Activated CD8-positive, alpha-beta memory T cell treated with anti-CD3 and anti-CD28 coated beads for 36 hours (primary cell): ENCODE data around the gene BAIAP2. TPM values are rescaled to one million over a fixed set of nuclear protein-coding genes. Genes with fewer than 3 reads are reported as not detected.
"Not testable (repeated sequence)": the region's sequence is repeated elsewhere in the genome, so short reads cannot be mapped to it uniquely, and the experiment has no call there.

ENCODE experiments used
- CTCF ChIA-PET: fragments of 350-600 bp; sonication (Branson Sonifier 250); formaldehyde crosslinking; loops from one replicate; lab custom pipeline; 2021; ENCODE audit warnings: antibody characterized with exemption; lab: Charles Lee
- POLR2A ChIA-PET: fragments of 350-600 bp; sonication (Branson Sonifier 250); formaldehyde crosslinking; loops from one replicate; lab custom pipeline; 2021; ENCODE audit warnings: antibody characterized with exemption; lab: Charles Lee
- total RNA-seq, 2 experiments: library from RNA; stranded (reverse); gene quantifications; one replicate each; pipeline ENCODE4 v1.2.3, GENCODE V29; 2021

The BAIAP2 gene
- total RNA-seq, 2 experiments from 2014 or later = 5.8 to 6.3 TPM

DNA sequence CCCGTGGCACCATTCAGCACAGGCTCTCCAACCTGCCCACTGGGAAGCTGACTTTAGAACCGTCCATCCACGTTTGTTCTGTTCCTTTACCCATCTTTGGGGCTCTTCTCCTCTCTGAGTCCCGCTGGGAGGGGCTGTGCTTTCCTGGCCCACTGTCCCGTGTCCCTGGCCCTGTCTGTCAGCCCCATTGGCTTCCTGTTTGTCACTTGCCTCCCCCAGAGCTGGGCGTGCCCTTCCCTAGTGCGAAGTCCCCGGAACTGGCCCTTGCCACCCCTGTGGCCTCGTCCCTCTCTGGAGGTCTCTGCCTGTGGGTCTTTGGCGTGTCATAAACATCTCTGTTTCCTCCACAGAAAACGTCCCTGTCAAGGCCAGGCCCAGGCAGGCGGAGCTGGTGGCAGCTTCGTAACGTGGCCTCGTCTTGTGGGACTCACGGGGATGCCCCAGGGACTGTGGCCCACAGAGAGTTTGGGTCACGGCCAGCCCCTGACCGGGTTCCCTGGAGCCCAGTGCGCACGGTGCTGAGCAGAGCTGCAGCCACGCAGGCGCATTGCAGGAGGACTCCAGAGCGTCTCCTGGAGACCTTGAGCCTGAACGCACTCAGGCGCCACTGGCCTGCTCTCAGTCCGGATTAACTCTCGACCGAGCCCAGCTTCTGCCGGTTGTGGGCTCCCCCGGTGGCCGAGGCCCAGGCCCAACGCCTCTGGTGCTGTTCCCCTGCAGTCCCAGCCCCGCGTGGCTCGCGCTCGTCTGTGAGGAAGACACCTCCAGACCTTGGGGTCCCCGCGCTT, 36.0 kb upstream of the BAIAP2 start:
- CTCF ChIA-PET = no interaction called here

DNA sequence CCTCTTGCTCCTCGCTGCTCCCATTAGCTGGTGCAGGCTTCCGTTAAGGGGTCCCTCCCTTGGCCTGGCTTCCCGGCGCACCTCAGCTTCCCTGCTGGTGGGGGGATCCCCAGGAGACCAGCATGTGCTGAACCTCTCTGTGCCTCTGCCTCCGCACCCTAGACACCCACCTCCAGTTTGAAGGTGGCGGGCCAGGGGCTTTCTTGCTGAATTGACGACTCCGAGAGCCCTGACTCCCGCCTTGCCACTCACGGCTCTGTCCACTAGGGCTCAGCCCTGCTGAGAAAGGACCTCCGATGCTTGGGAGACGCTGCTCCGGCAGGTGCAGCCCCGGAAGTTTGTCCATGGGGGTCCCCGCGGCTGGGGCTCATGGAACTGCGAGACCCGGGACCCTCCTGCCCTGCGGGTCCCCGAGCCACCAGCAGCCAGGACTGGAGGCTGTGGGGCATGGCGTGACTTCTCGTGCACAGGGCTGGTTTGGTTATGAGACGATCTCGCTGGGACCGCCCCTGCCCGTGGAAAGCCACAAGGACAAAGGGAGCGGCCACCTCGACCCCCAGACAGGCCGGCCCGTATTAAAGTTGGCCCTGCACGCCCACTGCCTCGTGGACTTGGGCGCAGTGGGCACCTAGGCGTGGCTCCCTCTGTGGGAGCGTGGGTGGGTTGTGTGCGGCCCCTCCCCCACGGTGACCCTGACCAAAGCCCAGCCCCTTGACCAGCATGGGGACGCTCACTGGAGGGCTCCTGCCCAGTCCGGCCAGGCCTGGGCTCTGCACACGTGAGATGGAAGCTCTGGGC, 35.2 kb upstream of the BAIAP2 start:
- POLR2A ChIA-PET = no interaction called here

More for the DNA sequence above, 36.0 kb upstream of the BAIAP2 start:
- POLR2A ChIA-PET = no interaction called here

DNA sequence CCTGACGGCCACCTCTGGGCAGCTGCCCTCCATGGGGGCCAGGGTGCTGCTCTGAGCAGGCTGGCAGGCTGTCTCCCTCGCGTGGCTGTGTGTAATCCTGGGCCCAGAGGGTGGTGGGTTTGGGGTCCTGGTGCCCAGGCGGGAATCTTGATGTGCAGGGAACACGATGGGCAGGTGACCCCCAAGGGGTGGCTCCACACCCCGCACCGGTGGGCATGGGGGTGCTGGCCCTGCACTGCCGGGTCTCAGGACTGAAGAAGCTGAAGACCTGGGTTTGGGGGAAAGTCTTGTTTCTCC, 34.7 kb upstream of the BAIAP2 start:
- CTCF ChIA-PET = no interaction called here
- POLR2A ChIA-PET = no interaction called here

More for the DNA sequence above, 35.2 kb upstream of the BAIAP2 start:
- CTCF ChIA-PET = no interaction called here

- POLR2A ChIA-PET = no interaction called here
- CTCF ChIA-PET = no interaction called here
These were observed 34.2 kb upstream of the BAIAP2 start for GRCh38 chr17:81000631-81001357.

- POLR2A ChIA-PET = no interaction called here
- CTCF ChIA-PET = no interaction called here
These were observed 33.0 kb upstream of the BAIAP2 start for GRCh38 chr17:81002013-81002384.

DNA sequence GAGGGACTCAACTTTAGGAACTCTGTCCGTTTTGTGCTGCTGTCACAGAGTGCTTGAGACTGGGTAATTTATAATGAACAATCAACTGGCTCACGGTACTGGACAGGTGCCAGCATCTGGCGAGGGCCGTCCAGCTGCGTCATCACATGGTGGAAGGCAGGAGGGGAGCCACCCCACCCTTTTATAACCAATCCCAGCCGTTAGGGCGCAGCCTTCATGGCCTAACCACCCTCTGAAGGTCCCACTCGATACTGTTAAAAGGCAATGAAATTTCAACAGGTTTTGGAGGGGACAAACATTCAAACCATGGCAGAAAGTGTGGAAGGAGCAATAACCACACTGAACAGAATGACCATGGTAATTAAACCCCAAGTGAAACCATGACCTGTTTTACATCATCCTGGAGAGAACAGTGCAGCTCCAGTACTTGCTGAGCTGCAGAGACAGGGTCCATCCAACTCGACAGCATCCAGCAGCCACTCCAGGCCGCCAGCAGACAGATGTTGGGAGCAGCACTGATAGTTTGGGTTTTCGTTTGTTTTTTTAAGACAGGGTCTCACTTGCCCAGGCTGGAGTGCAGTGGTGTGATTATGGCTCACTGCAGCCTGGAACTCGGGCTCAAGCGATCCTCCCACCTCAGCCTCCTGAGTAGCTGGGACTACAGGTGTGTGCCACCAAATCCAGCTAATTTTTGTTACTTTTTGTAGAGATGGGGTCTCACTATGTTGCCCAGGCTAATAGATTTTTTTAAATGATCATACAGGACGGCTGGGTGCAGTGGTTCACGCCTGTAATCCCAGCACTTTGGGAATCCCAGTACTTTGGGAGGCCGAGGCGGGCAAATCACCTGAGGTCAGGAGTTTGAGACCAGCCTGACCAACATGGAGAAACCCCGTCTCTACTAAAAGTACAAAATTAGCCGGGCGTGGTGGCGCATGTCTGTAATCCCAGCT, 32.3 kb upstream of the BAIAP2 start:
- ChIA-PET POLR2A (no interaction called here), CTCF (no interaction called here)

DNA sequence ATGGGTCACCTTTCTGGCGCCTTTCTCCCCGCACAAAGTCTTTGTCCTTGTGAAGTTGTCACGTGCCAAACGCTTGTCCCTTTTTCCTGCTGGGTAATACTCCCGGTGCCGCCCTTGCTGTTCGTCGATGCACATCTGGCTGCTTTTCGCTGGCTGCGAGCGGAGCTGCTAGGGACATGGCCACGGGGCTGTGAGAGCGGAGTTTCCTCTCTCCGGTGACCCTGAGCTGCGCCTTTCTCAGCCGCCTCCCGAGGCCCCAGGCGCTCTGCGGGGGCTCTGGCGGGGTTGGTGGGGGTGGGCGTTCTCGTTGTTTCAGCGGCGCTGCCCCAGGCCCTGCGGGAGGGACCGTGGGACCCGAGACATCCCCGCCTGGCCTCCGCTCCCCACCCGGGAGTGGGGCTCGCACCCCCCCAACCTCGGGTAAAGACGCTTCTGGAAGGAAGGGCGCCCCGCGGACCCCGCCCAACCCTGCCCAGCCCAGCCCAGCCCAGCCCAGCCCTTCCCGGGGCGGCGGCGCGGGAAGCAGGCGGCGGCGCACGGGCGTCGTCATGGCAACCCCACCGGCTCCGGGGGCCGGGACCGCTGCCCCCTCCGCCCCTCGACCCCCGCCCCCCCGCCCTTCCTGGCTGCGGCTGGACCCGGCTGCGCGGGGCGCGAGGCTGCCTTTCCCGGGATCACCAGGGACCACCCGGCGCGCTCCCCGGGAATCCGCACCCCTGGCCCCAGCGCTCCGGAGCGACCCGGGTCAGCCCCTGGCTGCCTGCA, 31.1 kb upstream of the BAIAP2 start:
- POLR2A ChIA-PET = no interaction called here
- CTCF ChIA-PET = interaction anchor here (1.4 to 2.1 kb wide), 2 partner anchors 18 to 98 kb away, joined by 4 to 9 read pairs; no protein-coding TSS in a partner anchor

- ChIA-PET CTCF (interaction anchor here (0.7 to 1.1 kb wide), 3 partner anchors 17 to 92 kb away, joined by 3 read pairs; no protein-coding TSS in a partner anchor), POLR2A (no interaction called here)
These were observed 28.1 kb upstream of the BAIAP2 start for GRCh38 chr17:81006891-81007290.

DNA sequence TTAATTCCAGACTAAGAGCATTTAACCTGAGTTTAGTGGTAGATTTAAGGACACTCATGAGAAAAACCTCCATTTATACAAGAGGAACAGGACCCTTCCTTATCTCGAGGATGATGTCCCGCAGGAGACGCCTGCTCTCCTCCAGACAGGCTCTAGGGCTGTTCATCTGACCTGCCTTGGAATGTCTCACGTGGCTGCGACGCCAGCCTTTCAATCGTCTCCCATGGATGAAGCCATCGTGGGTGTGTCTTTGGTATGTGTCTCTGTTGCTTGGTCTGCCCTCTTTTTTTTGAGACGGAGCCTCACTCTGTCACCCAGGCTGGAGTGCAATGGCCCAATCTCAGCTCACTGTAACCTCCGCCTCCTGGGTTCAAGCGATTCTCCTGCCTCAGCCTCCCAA, 26.8 kb upstream of the BAIAP2 start:
- CTCF ChIA-PET = no interaction called here
- POLR2A ChIA-PET = no interaction called here

DNA sequence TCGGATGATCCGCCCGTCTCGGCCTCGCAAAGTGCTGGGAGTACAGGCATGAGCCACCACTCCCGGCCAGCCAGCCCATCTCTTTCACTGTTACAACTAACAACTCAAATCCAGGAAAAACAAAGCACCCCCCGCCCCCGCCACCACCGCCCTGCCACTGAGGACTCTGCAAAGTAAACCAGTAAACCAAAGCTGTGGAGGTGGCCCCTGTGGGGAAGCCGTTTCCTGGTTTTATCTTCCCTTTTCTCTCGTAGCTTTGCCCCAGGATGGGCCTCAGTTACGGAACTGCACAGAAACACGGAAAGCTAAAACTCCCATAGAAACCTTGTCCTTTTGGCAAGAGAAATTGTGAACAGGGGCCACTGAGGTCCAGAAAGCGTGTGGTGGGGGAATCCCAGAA, 25.8 kb upstream of the BAIAP2 start:
- POLR2A ChIA-PET = no interaction called here
- CTCF ChIA-PET = no interaction called here

GRCh38 chr17:81010935-81011334, 24.0 kb upstream of the BAIAP2 start:
- ChIA-PET CTCF (interaction anchor here (0.6 kb wide), 1 partner anchor 171 kb away, joined by 3 read pairs; no protein-coding TSS in a partner anchor), POLR2A (no interaction called here)

DNA sequence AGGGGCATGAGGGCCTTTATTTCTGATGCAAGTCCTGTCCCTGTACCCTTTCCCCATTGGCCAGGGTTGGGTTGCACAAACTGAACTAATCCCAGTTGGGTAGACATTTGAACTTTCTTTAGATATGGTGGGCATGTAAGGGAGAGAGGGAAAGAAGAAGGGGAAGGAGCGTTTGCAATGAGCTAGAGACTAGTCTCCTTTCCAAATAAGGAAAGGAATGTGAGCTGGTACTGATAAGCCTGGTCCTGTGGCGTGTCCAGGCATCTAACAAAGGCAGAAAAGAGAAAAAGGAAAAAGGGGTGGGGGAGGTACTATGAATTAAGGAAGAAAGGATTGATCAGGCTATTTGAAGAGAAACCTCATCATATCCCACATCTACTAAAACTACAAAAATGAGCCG, 23.0 kb upstream of the BAIAP2 start:
- POLR2A ChIA-PET = no interaction called here
- CTCF ChIA-PET = interaction anchor here (0.6 to 0.7 kb wide), 2 partner anchors 10 to 690 kb away, joined by 3 read pairs; no protein-coding TSS in a partner anchor

DNA sequence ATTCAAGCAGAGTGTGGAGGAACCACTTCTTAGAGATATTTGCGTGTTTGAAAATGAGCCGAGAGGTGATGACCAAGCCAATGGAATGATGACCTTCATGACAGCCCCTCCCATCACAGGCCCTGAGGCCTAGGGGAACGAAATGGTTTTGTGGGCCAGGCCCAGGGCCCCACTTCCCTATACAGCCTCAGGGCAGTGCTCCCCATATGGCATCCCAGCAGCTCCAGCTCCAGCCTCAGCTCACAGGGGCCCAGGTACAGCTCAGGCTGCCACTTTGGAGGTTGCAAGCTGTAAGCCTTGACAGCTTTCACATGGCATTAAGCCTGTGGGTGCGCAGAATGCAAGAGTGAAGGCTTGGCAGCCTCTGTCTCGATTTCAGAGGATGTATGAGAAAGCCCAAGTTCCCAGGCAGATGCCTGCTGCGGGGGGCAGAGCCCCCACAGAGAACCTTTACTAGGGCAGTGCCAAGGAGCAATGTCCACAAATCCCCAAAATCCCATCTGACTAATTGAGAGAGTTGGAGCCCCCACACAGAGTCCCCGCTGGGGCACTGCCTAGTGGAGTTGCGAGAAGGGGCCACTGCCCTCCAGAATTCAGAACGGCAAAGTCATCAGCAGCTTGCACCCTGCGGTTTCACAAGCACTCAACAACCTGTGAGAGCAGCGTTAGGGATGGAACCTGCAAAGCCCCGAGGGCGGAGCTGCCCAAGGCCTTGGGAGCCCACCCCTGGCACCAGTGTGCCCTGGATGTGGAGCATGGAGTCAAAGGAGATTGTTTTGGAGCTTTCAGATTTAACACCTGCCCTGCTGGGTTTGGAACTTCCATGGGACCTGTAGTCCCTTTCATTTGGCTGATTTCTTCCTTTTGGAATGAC, 22.1 kb upstream of the BAIAP2 start:
- POLR2A ChIA-PET = no interaction called here
- CTCF ChIA-PET = interaction anchor here (0.7 to 1.0 kb wide), 2 partner anchors 9 to 89 kb away, joined by 3 read pairs; no protein-coding TSS in a partner anchor

DNA sequence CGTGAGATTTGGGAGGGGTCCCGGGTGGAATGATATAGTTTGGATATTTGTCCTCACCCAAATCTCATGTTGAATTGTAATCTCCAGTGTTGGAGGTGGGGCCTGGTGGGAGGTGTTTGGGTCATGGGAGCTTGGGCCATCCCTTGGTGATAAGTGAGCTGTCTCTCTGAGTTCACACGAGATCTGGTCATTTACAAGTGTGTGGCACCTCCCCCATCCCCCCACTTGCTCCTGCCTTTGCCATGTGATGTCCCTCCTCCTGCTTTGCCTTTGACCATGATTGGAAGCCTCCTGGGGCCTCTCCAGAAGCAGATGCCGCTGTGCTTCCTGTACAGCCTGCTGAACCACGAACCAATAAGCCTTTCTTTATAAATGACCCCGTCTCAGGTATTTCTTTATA, 21.3 kb upstream of the BAIAP2 start:
- CTCF ChIA-PET = interaction anchor here (1.0 kb wide), 1 partner anchor 88 kb away, joined by 3 read pairs; no protein-coding TSS in a partner anchor
- POLR2A ChIA-PET = no interaction called here

DNA sequence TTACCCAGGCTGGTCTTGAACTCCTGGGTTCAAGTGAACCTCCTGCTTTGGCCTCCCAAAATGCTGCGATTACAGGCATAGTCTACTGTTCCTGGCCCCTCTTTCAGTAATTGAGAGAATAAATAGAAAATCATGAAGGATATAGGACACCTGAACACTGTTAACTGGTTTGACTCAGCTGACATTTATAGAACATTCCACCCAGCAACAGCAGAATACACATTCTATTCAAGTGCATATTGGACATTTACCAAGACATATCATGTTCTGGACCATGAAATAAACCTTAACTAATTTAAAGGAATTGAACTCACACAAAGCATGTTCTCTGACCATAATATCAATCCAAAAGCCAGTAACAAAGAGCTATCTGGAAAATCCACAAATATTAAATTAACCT, 19.8 kb upstream of the BAIAP2 start:
- POLR2A ChIA-PET = no interaction called here
- CTCF ChIA-PET = no interaction called here

GRCh38 chr17:81016575-81016974, 18.4 kb upstream of the BAIAP2 start:
- CTCF ChIA-PET = interaction anchor here (1.1 kb wide), 1 partner anchor 25 kb away, joined by 3 read pairs; the partner anchor contains the start of gene CHMP6
- POLR2A ChIA-PET = no interaction called here

DNA sequence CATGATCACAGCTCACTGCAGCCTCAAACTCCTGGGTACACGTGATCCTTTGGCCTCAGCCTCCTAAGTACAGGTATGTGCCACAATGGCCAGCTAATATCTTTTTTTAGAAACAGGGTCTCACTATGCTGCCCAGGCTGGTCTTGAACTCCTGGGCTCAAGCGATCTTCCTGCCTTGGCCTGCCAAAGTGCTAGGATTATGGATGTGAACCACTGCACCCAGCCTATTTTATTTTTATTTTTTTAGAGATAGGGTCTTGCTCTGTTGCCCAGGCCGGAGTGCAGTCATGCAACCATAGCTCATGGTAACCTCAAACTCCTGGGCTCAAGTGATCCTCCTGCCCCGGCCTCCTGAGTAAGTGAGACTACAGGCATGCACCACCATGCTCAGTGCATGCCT, 17.6 kb upstream of the BAIAP2 start:
- CTCF ChIA-PET = interaction anchor here (1.1 to 1.4 kb wide), 2 partner anchors 26 to 85 kb away, joined by 3 to 4 read pairs; partner anchors contain the start of gene CHMP6
- POLR2A ChIA-PET = not testable (repeated sequence)
